Measurements from ENCODE around the gene ST3GAL6. TPM values are rescaled to one million over a fixed set of nuclear protein-coding genes. Genes with fewer than 3 reads are reported as not detected.

ST3GAL6 gene
- total and polyA plus RNA-seq, 2 of the 13 experiments (the other 11 are each of a cell fraction or from before 2014, with no cell fraction given) = 17.5 to 23.2 TPM

GRCh38 chr3:98777286-98777685 is 14.1 kb downstream of the ST3GAL6 start (continued):
- TF ChIP-seq RXRA (CRISPR knock-in tag; IDR thresholded peaks at IDR 0.05) = peak; percentile 34; the same call in 1 of the 2 replicates
- TF ChIP-seq ZNF17 (CRISPR knock-in tag; IDR thresholded peaks at IDR 0.05) = no peak
- TF ChIP-seq ZNF234 (CRISPR knock-in tag; conservative IDR thresholded peaks at IDR 0.05) = no peak
- TF ChIP-seq ZNF841 (CRISPR knock-in tag; IDR thresholded peaks at IDR 0.05; ENCODE audit: borderline replicate concordance) = no peak
- TF ChIP-seq ETV6 (CRISPR knock-in tag; conservative IDR thresholded peaks at IDR 0.05) = no peak
- TF ChIP-seq ZFAT (CRISPR knock-in tag; conservative IDR thresholded peaks at IDR 0.05) = no peak
- no peak for TF ChIP-seq ATF3 (CRISPR knock-in tag; IDR thresholded peaks at IDR 0.05)
- TF ChIP-seq MIER2 (CRISPR knock-in tag; IDR thresholded peaks at IDR 0.05) = no peak
- TF ChIP-seq GATAD1 (CRISPR knock-in tag; IDR thresholded peaks at IDR 0.05) = no peak
- TF ChIP-seq KLF9 (CRISPR knock-in tag; IDR thresholded peaks at IDR 0.05; ENCODE audit: low read depth) = no peak
- TF ChIP-seq NCOA5 (CRISPR knock-in tag; IDR thresholded peaks at IDR 0.05) = no peak
- peak; percentile 65; the same call in 1 of the 2 replicates for TF ChIP-seq GATAD2A (CRISPR knock-in tag; IDR thresholded peaks at IDR 0.05)
- TF ChIP-seq FOXP4 (CRISPR knock-in tag; IDR thresholded peaks at IDR 0.05) = peak; percentile 92
- no peak for TF ChIP-seq TGIF2 (CRISPR knock-in tag; IDR thresholded peaks at IDR 0.05)
- no peak for TF ChIP-seq ZNF280D (CRISPR knock-in tag; IDR thresholded peaks at IDR 0.05)
- TF ChIP-seq CAMTA2 (CRISPR knock-in tag; IDR thresholded peaks at IDR 0.05; ENCODE audit: borderline replicate concordance) = no peak
- TF ChIP-seq ZNF703 (CRISPR knock-in tag; IDR thresholded peaks at IDR 0.05; ENCODE audit: borderline replicate concordance) = no peak
- peak; percentile 78; the same call in 1 of the 2 replicates for TF ChIP-seq ISL2 (CRISPR knock-in tag; IDR thresholded peaks at IDR 0.05)
- TF ChIP-seq ZNF574 (CRISPR knock-in tag; IDR thresholded peaks at IDR 0.05) = peak; percentile 37; the same call in 1 of the 2 replicates
- peak; percentile 95 for TF ChIP-seq GFI1 (CRISPR knock-in tag; IDR thresholded peaks at IDR 0.05; ENCODE audit: borderline replicate concordance)
- no peak for TF ChIP-seq ZBTB38 (CRISPR knock-in tag; IDR thresholded peaks at IDR 0.05)
- TF ChIP-seq RFXAP (CRISPR knock-in tag; IDR thresholded peaks at IDR 0.05; ENCODE audit: borderline replicate concordance) = peak; percentile 68; the same call in 1 of the 2 replicates
- no peak for TF ChIP-seq ZNF414 (CRISPR knock-in tag; IDR thresholded peaks at IDR 0.05)
- no peak for TF ChIP-seq MIER3 (CRISPR knock-in tag; IDR thresholded peaks at IDR 0.05; ENCODE audit: borderline replicate concordance)
